ENCODE measurements around the gene OLAH. TPM values are rescaled to one million over a fixed set of nuclear protein-coding genes. Genes with fewer than 3 reads are reported as not detected.

OLAH gene
- total and polyA plus RNA-seq, 2 donors from 2014 or later: 0.50 to 0.52 TPM

DNA sequence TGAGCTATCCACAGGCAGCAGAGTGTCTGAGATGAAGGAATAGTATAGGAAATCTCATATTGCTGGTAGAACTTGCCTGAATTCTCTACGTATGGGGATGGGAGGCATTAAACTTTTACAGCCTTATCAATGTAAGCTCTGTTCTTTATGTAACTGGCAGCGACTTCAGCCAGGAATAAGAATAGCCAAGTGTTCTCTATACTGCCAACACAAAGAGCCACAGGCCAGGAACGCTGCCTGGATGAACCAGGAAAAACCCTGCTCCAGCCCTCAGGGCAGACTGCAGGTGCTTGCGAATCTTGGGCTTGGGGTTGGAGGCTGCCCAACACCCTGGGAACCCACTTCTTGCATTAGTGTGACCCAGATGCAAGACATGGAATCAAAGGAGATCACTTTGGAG, 6.1 kb upstream of the OLAH start:
- Histone ChIP-seq H3K27me3 (ENCODE audit: control insufficient read depth, insufficient read depth, low read length) (no peaks in the 10 kb centered on the region), H3K4me1 (ENCODE audit: control insufficient read depth in 2 of 3, insufficient read depth in 2 of 3, low read depth in 1 of 3, low read length in 3 of 3) (no peaks in the 10 kb centered on the region), H3K9me3 (ENCODE audit: control insufficient read depth in 2 of 3, insufficient read depth in 1 of 3, low read length in 3 of 3) (no peaks in the 10 kb centered on the region), H3K9ac (ENCODE audit: low read length in 3 of 3) (no peak overlapping the region), H3K27ac (ENCODE audit: low read depth in 2 of 2, low read length in 2 of 2) (no peak overlapping the region), H3K4me3 (ENCODE audit: low read length in 3 of 3) (no peak overlapping the region), H3K36me3 (ENCODE audit: control insufficient read depth in 2 of 3, insufficient read depth in 3 of 3, low read length in 3 of 3) (no peaks in the 10 kb centered on the region)
- intact Hi-C loops (cut with DNase I): no loop called here
- no peak for FAIRE-seq
- TF ChIP-seq, protein P1, sequence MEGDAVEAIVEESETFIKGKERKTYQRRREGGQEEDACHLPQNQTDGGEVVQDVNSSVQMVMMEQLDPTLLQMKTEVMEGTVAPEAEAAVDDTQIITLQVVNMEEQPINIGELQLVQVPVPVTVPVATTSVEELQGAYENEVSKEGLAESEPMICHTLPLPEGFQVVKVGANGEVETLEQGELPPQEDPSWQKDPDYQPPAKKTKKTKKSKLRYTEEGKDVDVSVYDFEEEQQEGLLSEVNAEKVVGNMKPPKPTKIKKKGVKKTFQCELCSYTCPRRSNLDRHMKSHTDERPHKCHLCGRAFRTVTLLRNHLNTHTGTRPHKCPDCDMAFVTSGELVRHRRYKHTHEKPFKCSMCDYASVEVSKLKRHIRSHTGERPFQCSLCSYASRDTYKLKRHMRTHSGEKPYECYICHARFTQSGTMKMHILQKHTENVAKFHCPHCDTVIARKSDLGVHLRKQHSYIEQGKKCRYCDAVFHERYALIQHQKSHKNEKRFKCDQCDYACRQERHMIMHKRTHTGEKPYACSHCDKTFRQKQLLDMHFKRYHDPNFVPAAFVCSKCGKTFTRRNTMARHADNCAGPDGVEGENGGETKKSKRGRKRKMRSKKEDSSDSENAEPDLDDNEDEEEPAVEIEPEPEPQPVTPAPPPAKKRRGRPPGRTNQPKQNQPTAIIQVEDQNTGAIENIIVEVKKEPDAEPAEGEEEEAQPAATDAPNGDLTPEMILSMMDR (IDR thresholded peaks at IDR 0.05; ENCODE audit: borderline replicate concordance, extremely low read depth, insufficient read depth): no peak
- no peak for DNase-seq

DNA sequence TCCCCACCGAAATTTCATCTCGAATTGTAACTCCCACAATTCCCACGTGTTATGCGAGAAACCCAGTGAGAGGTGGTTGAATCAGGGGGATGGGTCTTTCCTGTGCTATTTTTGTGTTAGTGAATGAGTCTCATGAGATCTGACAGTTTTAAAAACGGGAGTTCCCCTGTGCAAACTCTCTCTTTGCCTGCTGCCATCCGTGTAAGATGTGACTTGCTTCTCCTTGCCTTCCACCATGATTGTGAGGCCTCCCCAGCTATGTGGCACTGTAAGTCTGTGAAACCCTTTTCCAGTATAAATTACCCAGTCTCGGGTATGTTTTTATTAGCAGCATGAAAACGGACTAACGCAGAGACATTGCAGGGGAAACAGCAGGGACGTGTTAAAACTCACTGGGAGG, 5.3 kb upstream of the OLAH start:
- Histone ChIP-seq H3K9me3 (ENCODE audit: control insufficient read depth in 2 of 3, insufficient read depth in 1 of 3, low read length in 3 of 3) (no peaks in the 10 kb centered on the region), H3K27ac (ENCODE audit: low read depth in 2 of 2, low read length in 2 of 2) (no peak overlapping the region), H3K9ac (ENCODE audit: low read length in 3 of 3) (no peak overlapping the region), H3K4me3 (ENCODE audit: low read length in 3 of 3) (no peak overlapping the region), H3K36me3 (ENCODE audit: control insufficient read depth in 2 of 3, insufficient read depth in 3 of 3, low read length in 3 of 3) (no peaks in the 10 kb centered on the region), H3K27me3 (ENCODE audit: control insufficient read depth, insufficient read depth, low read length) (no peaks in the 10 kb centered on the region), H3K4me1 (ENCODE audit: control insufficient read depth in 2 of 3, insufficient read depth in 2 of 3, low read depth in 1 of 3, low read length in 3 of 3) (no peaks in the 10 kb centered on the region)
- no peak for FAIRE-seq
- DNase-seq: no peak
- intact Hi-C loops (cut with DNase I): no loop called here
- TF ChIP-seq, protein P1 (IDR thresholded peaks at IDR 0.05; ENCODE audit: borderline replicate concordance, extremely low read depth, insufficient read depth): no peak

DNA sequence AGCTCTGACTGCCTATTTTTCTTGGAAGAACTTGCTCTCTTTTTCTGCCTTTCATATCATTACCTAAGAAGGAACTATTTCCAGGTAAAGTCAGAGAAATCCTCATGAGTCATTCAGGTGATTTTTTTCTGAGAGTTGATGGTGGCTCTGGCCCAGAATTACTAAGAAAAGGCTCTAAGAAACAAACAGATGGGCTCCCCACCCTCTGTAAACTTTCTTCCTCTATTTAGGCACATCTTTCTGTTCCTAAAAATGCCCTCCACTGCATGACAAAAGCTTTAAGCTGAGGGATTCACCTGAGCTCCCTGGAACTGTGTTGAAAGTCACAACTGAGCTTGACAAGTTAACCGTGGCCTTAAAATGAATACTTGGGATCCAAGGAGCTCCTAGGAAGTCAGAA, 1.6 kb downstream of the OLAH start:
- TF ChIP-seq, protein P1 (IDR thresholded peaks at IDR 0.05; ENCODE audit: borderline replicate concordance, extremely low read depth, insufficient read depth): no peak
- no peaks in the 10 kb centered on the region for H3K9me3 ChIP-seq (ENCODE audit: control insufficient read depth in 2 of 3, insufficient read depth in 1 of 3, low read length in 3 of 3)
- intact Hi-C loops (cut with DNase I): no loop called here
- H3K36me3 ChIP-seq (ENCODE audit: control insufficient read depth in 2 of 3, insufficient read depth in 3 of 3, low read length in 3 of 3): no peaks in the 10 kb centered on the region
- FAIRE-seq: no peak
- no peak overlapping the region for H3K4me3 ChIP-seq (ENCODE audit: low read length in 3 of 3)
- H3K9ac ChIP-seq (ENCODE audit: low read length in 3 of 3): no peak overlapping the region
- no peaks in the 10 kb centered on the region for H3K4me1 ChIP-seq (ENCODE audit: control insufficient read depth in 2 of 3, insufficient read depth in 2 of 3, low read depth in 1 of 3, low read length in 3 of 3)
- no peak overlapping the region for H3K27ac ChIP-seq (ENCODE audit: low read depth in 2 of 2, low read length in 2 of 2)
- no peaks in the 10 kb centered on the region for H3K27me3 ChIP-seq (ENCODE audit: control insufficient read depth, insufficient read depth, low read length)
- DNase-seq: no peak

DNA sequence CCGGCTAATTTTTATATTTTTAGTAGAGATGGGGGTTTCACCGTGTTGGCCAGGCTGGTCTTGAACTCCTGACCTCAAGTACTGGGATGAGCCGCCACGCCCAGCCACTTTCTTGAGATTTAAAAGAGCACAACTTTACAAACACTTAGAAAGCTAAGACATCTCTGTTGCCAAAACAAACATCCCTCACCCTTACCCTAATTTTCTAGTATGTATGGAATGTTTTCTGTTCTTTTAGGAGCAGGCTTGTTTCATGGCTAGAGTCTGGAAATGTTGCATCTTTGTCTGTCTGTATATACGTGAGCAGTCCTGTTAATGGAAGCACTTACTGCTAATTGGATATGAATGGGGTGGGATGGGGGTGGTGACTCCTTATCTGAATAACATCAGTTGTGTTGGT, 2.9 kb downstream of the OLAH start:
- Histone ChIP-seq H3K9me3 (ENCODE audit: control insufficient read depth in 2 of 3, insufficient read depth in 1 of 3, low read length in 3 of 3) (no peaks in the 10 kb centered on the region), H3K4me3 (ENCODE audit: low read length in 3 of 3) (no peak overlapping the region), H3K27ac (ENCODE audit: low read depth in 2 of 2, low read length in 2 of 2) (no peak overlapping the region), H3K9ac (ENCODE audit: low read length in 3 of 3) (no peak overlapping the region), H3K27me3 (ENCODE audit: control insufficient read depth, insufficient read depth, low read length) (no peaks in the 10 kb centered on the region), H3K4me1 (ENCODE audit: control insufficient read depth in 2 of 3, insufficient read depth in 2 of 3, low read depth in 1 of 3, low read length in 3 of 3) (no peaks in the 10 kb centered on the region), H3K36me3 (ENCODE audit: control insufficient read depth in 2 of 3, insufficient read depth in 3 of 3, low read length in 3 of 3) (no peaks in the 10 kb centered on the region)
- peak in 3 of 5 donors; percentile 53 to 79 (median 77) for DNase-seq
- intact Hi-C loops (cut with DNase I): no loop called here
- FAIRE-seq: no peak
- TF ChIP-seq, protein P1 (IDR thresholded peaks at IDR 0.05; ENCODE audit: borderline replicate concordance, extremely low read depth, insufficient read depth): no peak
